ENCODE results near the gene NUP214. TPM values are rescaled to one million over a fixed set of nuclear protein-coding genes. Genes with fewer than 3 reads are reported as not detected.

The NUP214 gene
- total RNA-seq, 4 donors from 2014 or later, result 25.8 to 68.2 (median 36.9) TPM

DNA sequence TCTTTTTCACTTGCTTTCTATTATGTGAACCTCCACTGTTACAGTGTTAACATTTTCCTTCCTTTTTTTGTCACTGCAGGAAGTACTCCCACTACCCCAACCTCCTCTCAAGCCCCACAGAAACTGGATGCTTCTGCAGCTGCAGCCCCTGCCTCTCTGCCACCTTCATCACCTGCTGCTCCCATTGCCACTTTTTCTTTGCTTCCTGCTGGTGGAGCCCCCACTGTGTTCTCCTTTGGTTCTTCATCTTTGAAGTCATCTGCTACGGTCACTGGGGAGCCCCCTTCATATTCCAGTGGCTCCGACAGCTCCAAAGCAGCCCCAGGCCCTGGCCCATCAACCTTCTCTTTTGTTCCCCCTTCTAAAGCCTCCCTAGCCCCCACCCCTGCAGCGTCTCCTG is 18.8 kb downstream of the NUP214 start:
- H3K27ac ChIP-seq, result no peak overlapping the region
- no peaks in the 10 kb centered on the region for H3K27me3 ChIP-seq
- ATAC-seq, result no peak
- no peaks in the 10 kb centered on the region for H3K9me3 ChIP-seq
- no peaks in the 10 kb centered on the region for H3K4me1 ChIP-seq
- TF ChIP-seq POLR2A (IDR thresholded peaks at IDR 0.05) (no peak), POLR2AphosphoS5 (IDR thresholded peaks at IDR 0.05) (no peak), EP300 (IDR thresholded peaks at IDR 0.05) (no peak)
- TF ChIP-seq, protein P1, sequence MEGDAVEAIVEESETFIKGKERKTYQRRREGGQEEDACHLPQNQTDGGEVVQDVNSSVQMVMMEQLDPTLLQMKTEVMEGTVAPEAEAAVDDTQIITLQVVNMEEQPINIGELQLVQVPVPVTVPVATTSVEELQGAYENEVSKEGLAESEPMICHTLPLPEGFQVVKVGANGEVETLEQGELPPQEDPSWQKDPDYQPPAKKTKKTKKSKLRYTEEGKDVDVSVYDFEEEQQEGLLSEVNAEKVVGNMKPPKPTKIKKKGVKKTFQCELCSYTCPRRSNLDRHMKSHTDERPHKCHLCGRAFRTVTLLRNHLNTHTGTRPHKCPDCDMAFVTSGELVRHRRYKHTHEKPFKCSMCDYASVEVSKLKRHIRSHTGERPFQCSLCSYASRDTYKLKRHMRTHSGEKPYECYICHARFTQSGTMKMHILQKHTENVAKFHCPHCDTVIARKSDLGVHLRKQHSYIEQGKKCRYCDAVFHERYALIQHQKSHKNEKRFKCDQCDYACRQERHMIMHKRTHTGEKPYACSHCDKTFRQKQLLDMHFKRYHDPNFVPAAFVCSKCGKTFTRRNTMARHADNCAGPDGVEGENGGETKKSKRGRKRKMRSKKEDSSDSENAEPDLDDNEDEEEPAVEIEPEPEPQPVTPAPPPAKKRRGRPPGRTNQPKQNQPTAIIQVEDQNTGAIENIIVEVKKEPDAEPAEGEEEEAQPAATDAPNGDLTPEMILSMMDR (IDR thresholded peaks at IDR 0.05), result no peak
- H3K36me3 ChIP-seq, result peaks cover 0 to 100% of the 10 kb centered on the region in 2 donors
- WGBS, 2 donors (ENCODE audit: low coverage in 1 of 2), result 70 to 73% methylated on average over 2 to 3 of the region's 3 CpGs
- no peak overlapping the region for H3K4me3 ChIP-seq

DNA sequence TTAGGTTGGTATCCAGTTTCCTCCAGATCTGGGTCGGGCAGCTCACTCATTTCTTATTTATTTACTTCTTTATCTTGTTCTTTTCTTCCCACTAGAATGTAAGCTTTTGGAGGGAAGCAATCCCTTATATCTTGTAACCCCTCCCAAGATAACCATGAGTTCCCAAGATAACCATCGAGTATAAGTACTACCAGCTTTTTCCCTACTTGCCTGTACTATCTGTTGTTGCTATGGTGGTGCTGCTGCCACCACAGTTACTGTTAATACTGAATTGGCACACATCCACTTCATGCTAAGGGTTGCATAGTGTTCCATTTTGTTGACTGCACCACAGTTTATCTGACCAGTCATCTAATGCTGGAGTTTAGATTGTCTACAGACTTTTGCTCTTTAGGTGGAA is 19.9 kb downstream of the NUP214 start:
- Histone ChIP-seq H3K27ac (no peak overlapping the region), H3K27me3 (no peaks in the 10 kb centered on the region), H3K9me3 (no peaks in the 10 kb centered on the region), H3K4me3 (no peak overlapping the region), H3K36me3 (peaks cover 0 to 100% of the 10 kb centered on the region in 2 donors), H3K4me1 (no peaks in the 10 kb centered on the region)
- ATAC-seq, result no peak
- WGBS, 2 donors (ENCODE audit: low coverage in 1 of 2), result 94% methylated on average over 2 of the region's 2 CpGs; no CpG with 5 or more reads in 1 of the 2 donors
- no peak for TF ChIP-seq POLR2A (IDR thresholded peaks at IDR 0.05)
- TF ChIP-seq, protein P1 (IDR thresholded peaks at IDR 0.05), result no peak
- TF ChIP-seq POLR2AphosphoS5 (IDR thresholded peaks at IDR 0.05), result no peak
- no peak for TF ChIP-seq EP300 (IDR thresholded peaks at IDR 0.05)

DNA sequence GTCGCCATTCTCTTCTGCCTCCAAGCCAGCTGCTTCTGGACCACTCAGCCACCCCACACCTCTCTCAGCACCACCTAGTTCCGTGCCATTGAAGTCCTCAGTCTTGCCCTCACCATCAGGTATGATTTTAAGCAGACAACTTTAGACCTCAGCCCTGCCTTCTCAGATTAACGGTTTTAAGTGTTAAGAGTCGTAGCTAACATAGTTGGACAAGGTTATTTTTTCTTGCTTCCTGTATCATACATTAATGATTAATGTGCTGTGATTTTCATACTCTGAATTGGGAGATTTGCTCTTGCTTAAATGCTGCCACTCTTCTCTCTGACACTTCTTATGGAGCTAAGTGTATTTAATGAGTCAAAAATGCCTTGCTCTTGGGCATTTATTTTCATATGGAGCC is 20.8 kb downstream of the NUP214 start:
- TF ChIP-seq, protein P1 (IDR thresholded peaks at IDR 0.05), result no peak
- no peak for TF ChIP-seq POLR2AphosphoS5 (IDR thresholded peaks at IDR 0.05)
- TF ChIP-seq POLR2A (IDR thresholded peaks at IDR 0.05), result no peak
- no peak for TF ChIP-seq EP300 (IDR thresholded peaks at IDR 0.05)
- Histone ChIP-seq H3K36me3 (peaks cover 0 to 100% of the 10 kb centered on the region in 2 donors), H3K27me3 (no peaks in the 10 kb centered on the region), H3K4me1 (no peaks in the 10 kb centered on the region), H3K9me3 (no peaks in the 10 kb centered on the region), H3K27ac (no peak overlapping the region), H3K4me3 (no peak overlapping the region)
- no peak for ATAC-seq
- WGBS, 2 donors (ENCODE audit: low coverage in 1 of 2), result 84 to 94% methylated on average over 3 to 4 of the region's 4 CpGs

- H3K4me1 ChIP-seq, result no peaks in the 10 kb centered on the region
- no peak overlapping the region for H3K27ac ChIP-seq
- ATAC-seq, result no peak
- H3K36me3 ChIP-seq, result peaks cover 0 to 100% of the 10 kb centered on the region in 2 donors
- WGBS, 2 donors (ENCODE audit: low coverage in 1 of 2), result 84 to 88% methylated on average over 3 of the region's 3 CpGs
- TF ChIP-seq EP300 (IDR thresholded peaks at IDR 0.05) (no peak), POLR2A (IDR thresholded peaks at IDR 0.05) (no peak), POLR2AphosphoS5 (IDR thresholded peaks at IDR 0.05) (no peak)
- TF ChIP-seq, protein P1 (IDR thresholded peaks at IDR 0.05), result no peak
- H3K27me3 ChIP-seq, result no peaks in the 10 kb centered on the region
- no peaks in the 10 kb centered on the region for H3K9me3 ChIP-seq
- H3K4me3 ChIP-seq, result no peak overlapping the region
These were observed 22.9 kb downstream of the NUP214 start for GRCh38 chr9:131148276-131148675.

GRCh38 chr9:131148966-131149687 is 23.7 kb downstream of the NUP214 start:
- no peaks in the 10 kb centered on the region for H3K27me3 ChIP-seq
- no peaks in the 10 kb centered on the region for H3K4me1 ChIP-seq
- TF ChIP-seq POLR2A (IDR thresholded peaks at IDR 0.05) (no peak), POLR2AphosphoS5 (IDR thresholded peaks at IDR 0.05) (no peak), EP300 (IDR thresholded peaks at IDR 0.05) (no peak)
- TF ChIP-seq, protein P1 (IDR thresholded peaks at IDR 0.05), result no peak
- ATAC-seq, result no peak
- 73 to 77% methylated on average over 6 to 7 of the region's 7 CpGs for WGBS, 2 donors (ENCODE audit: low coverage in 1 of 2)
- no peak overlapping the region for H3K4me3 ChIP-seq
- peaks cover 0 to 100% of the 10 kb centered on the region in 2 donors for H3K36me3 ChIP-seq
- H3K27ac ChIP-seq, result no peak overlapping the region
- no peaks in the 10 kb centered on the region for H3K9me3 ChIP-seq

Measured in gastroesophageal sphincter (tissue), 4 donors.